Liver (tissue), 9 donors: ENCODE results near the gene STMP1. TPM values are rescaled to one million over a fixed set of nuclear protein-coding genes. Genes with fewer than 3 reads are reported as not detected.

Experiments used
- DNase-seq: peaks from one replicate; pipeline ENCODE4 v3.0.0-alpha.2; 2017; ENCODE audit warnings: low spot score
- H3K27ac ChIP-seq, 2 donors: one replicate each; pipeline ENCODE4 v1.7.0; 2013; ENCODE audit warnings: inconsistent platforms in 2 of 2, low read length in 2 of 2, control low read depth in 1 of 2, low read depth in 1 of 2, mild to moderate bottlenecking in 1 of 2
- H3K27me3 ChIP-seq, 4 donors: one replicate each; pipeline versions ENCODE4 v1.6.1 to v1.7.0; 2013; ENCODE audit warnings: low read length in 3 of 4, inconsistent platforms in 1 of 4, mild to moderate bottlenecking in 1 of 4, moderate library complexity in 1 of 4; ENCODE audit not compliant: control insufficient read depth in 4 of 4, insufficient read depth in 4 of 4
- H3K36me3 ChIP-seq, 4 donors: one replicate each; pipeline versions ENCODE4 v1.6.1 to v1.7.0; 2013; ENCODE audit warnings: low read length in 3 of 4, mild to moderate bottlenecking in 3 of 4, low read depth in 1 of 4, moderate library complexity in 1 of 4; ENCODE audit not compliant: control insufficient read depth in 4 of 4, insufficient read depth in 3 of 4
- H3K4me1 ChIP-seq, 4 donors: one replicate each; pipeline versions ENCODE4 v1.6.1 to v1.7.0; 2013; ENCODE audit warnings: low read length in 3 of 4, mild to moderate bottlenecking in 3 of 4, moderate library complexity in 1 of 4; ENCODE audit not compliant: control insufficient read depth in 4 of 4, insufficient read depth in 4 of 4
- H3K4me3 ChIP-seq, 3 donors: one replicate each; pipeline versions ENCODE4 v1.6.1 to v1.7.0; 2013; ENCODE audit warnings: low read length in 3 of 3, control low read depth in 1 of 3, low read depth in 1 of 3, mild to moderate bottlenecking in 1 of 3
- H3K9ac ChIP-seq, 2 donors: one replicate each; pipeline ENCODE4 v1.7.0; 2013; ENCODE audit warnings: low read length in 2 of 2, mild to moderate bottlenecking in 2 of 2, moderate library complexity in 2 of 2, control low read depth in 1 of 2, low read depth in 1 of 2
- H3K9me3 ChIP-seq, 4 donors: one replicate each; pipeline versions ENCODE4 v1.6.1 to v1.7.0; 2013; ENCODE audit warnings: low read length in 3 of 4; ENCODE audit not compliant: control insufficient read depth in 4 of 4
- ATF3 ChIP-seq: IDR thresholded peaks from 2 replicates; pipeline ENCODE4 v1.6.1; 2016; ENCODE audit warnings: antibody characterized with exemption
- EGR1 ChIP-seq, 2 donors: IDR thresholded peaks; 2 replicates each; pipeline ENCODE4 v1.6.1; 2016 to 2018; ENCODE audit warnings: antibody characterized with exemption in 2 of 2, low read depth in 2 of 2
- FOXA1 ChIP-seq: IDR thresholded peaks from 2 replicates; pipeline ENCODE4 v1.6.1; 2016; ENCODE audit warnings: antibody characterized with exemption
- FOXA2 ChIP-seq: IDR thresholded peaks from 2 replicates; pipeline ENCODE4 v1.6.1; 2016; ENCODE audit warnings: antibody characterized with exemption
- GABPA ChIP-seq, 2 donors: IDR thresholded peaks in 1 of 2; conservative IDR thresholded peaks in 1 of 2; 2 replicates each; pipeline ENCODE4 v1.6.1; 2016; ENCODE audit warnings: antibody characterized with exemption in 2 of 2, mild to moderate bottlenecking in 1 of 2, moderate library complexity in 1 of 2
- HNF4A ChIP-seq, 2 donors: conservative IDR thresholded peaks; 2 replicates each; pipeline ENCODE4 v1.6.1; 2016; ENCODE audit warnings: antibody characterized with exemption in 2 of 2, mild to moderate bottlenecking in 2 of 2
- HNF4G ChIP-seq: IDR thresholded peaks from 2 replicates; pipeline ENCODE4 v1.6.1; 2016; ENCODE audit warnings: antibody characterized with exemption
- NR2F2 ChIP-seq: IDR thresholded peaks from 2 replicates; pipeline ENCODE4 v1.6.1; 2016; ENCODE audit warnings: antibody characterized with exemption
- RAD21 ChIP-seq, 2 donors: IDR thresholded peaks; 2 replicates each; pipeline ENCODE4 v1.6.1; 2016; ENCODE audit warnings: antibody characterized with exemption in 2 of 2, mild to moderate bottlenecking in 2 of 2
- REST ChIP-seq: IDR thresholded peaks from 2 replicates; pipeline ENCODE4 v1.6.1; 2016; ENCODE audit warnings: antibody characterized with exemption, mild to moderate bottlenecking
- RXRA ChIP-seq, 2 donors: IDR thresholded peaks; 2 replicates each; pipeline ENCODE4 v1.6.1; 2017 to 2018; ENCODE audit warnings: antibody characterized with exemption in 2 of 2, mild to moderate bottlenecking in 1 of 2
- SP1 ChIP-seq: IDR thresholded peaks from 2 replicates; pipeline ENCODE4 v1.6.1; 2018; ENCODE audit warnings: antibody characterized with exemption, mild to moderate bottlenecking
- TAF1 ChIP-seq: conservative IDR thresholded peaks from 2 replicates; pipeline ENCODE4 v1.6.1; 2016; ENCODE audit warnings: antibody characterized with exemption, mild to moderate bottlenecking
- YY1 ChIP-seq: IDR thresholded peaks from 2 replicates; pipeline ENCODE4 v1.6.1; 2016; ENCODE audit warnings: antibody characterized with exemption, mild to moderate bottlenecking
- ZBTB33 ChIP-seq: IDR thresholded peaks from 2 replicates; pipeline ENCODE4 v1.6.1; 2016; ENCODE audit warnings: antibody characterized with exemption
- WGBS: extraction: QIAGEN DNeasy Blood & Tissue Kit; methylation state at CpG from one replicate; pipeline ENCODE4 v1.1.7; 2013; 5-methylcytosine and 5-hydroxymethylcytosine counted together
- polyA plus RNA-seq, 2 donors: library from polyadenylated mRNA; stranded (reverse) in 1 of 2; unstranded in 1 of 2; fragments of 200-250 nt in 1 of 2; fragments of >200 nt in 1 of 2; fragmentation: Nextera tagmentation in 1 of 2; extraction: Ambion mirVana in 1 of 2; gene quantifications; one replicate each; pipeline versions ENCODE4 v1.2.1 to v1.2.3, GENCODE V29; 2013 to 2015
- total RNA-seq, 2 donors: library from RNA; depleted of rRNA; stranded (reverse); fragments of >200 nt; gene quantifications; one replicate each; pipeline ENCODE4 v1.2.3, GENCODE V29; 2014
- donor health status: healthy.
- donor health status: healthy.
- donor health status: healthy.
- donor health status: healthy.
- donor health status: healthy.

STMP1 gene
- total and polyA plus RNA-seq, 4 donors = 6.8 to 30.7 (median 13.8) TPM

DNA sequence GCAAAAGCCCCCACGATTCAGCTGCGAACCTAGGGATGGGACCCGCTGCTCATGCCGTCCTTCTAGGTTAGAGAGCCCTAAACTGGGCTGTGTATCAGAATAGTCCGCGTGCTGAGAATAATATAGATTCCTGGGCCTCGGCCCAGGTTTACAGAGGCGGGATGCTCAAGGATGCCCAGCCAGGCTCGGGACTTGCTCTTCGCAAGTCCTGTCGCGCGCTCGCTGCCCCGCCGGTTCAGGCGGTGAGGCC, 266 bp upstream of the STMP1 start:
- Histone ChIP-seq H3K4me3 (peak overlapping the region; percentile 77 to 99 (median 94)), H3K9me3 (no peaks in the 10 kb centered on the region), H3K36me3 (no peaks in the 10 kb centered on the region), H3K9ac (peak overlapping the region; percentile 8 to 92), H3K27me3 (no peaks in the 10 kb centered on the region), H3K4me1 (peaks cover 3 to 11% (median 7%) of the 10 kb centered on the region in 4 donors), H3K27ac (peak overlapping the region; percentile 95 to 97)
- 6% methylated on average over 17 of the region's 17 CpGs for WGBS
- no peak for TF ChIP-seq EGR1 (IDR thresholded peaks at IDR 0.05; ENCODE audit: low read depth in 2 of 2)
- peak; percentile 3 for TF ChIP-seq FOXA2
- DNase-seq = no peak

DNA sequence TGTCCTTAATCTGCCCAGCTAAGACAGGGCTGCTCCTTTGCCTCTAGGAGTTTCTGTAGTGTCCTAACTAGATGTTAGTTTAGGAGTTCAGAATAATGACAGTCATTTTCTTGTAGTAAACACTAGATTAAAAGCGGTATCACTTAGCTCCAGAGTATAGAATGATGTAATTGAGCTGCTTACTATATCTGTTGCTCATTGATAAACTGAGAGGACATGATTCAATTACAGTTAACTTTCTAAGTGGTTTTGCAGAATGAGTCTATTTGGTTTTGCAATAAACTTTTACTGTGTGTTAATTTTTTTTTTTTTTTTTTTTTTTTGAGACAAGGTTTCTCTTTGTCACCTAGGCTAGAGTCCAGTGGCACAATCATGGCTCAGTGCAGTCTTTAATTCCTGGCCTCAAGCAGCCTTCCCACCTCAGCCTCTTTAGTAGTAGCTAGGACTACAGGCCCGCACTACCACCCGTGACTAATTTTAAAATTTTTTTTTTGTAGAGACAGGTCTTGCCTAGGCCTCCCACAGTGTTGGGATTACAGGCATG, 1.8 kb downstream of the STMP1 start:
- Histone ChIP-seq H3K36me3 (no peaks in the 10 kb centered on the region), H3K4me1 (peaks cover 3 to 11% (median 7%) of the 10 kb centered on the region in 4 donors), H3K27ac (no peak overlapping the region), H3K9ac (no peak overlapping the region), H3K27me3 (no peaks in the 10 kb centered on the region), H3K9me3 (no peaks in the 10 kb centered on the region), H3K4me3 (no peak overlapping the region)
- TF ChIP-seq TAF1 = no peak
- TF ChIP-seq ATF3 = no peak
- TF ChIP-seq REST = no peak
- TF ChIP-seq FOXA2 = no peak
- no peak for TF ChIP-seq RAD21 (IDR thresholded peaks at IDR 0.05)
- no peak for TF ChIP-seq HNF4G
- no peak for TF ChIP-seq ZBTB33
- no peak for TF ChIP-seq FOXA1
- no peak for TF ChIP-seq SP1
- no peak for TF ChIP-seq GABPA (IDR thresholded peaks at IDR 0.05 in 1 of 2, conservative IDR thresholded peaks at IDR 0.05 in 1 of 2)
- TF ChIP-seq NR2F2 = no peak
- TF ChIP-seq HNF4A (conservative IDR thresholded peaks at IDR 0.05) = no peak
- TF ChIP-seq RXRA (IDR thresholded peaks at IDR 0.05) = no peak
- TF ChIP-seq YY1 = no peak
- TF ChIP-seq EGR1 (IDR thresholded peaks at IDR 0.05; ENCODE audit: low read depth in 2 of 2) = no peak
- DNase-seq = no peak
- WGBS = 81% methylated on average over 3 of the region's 3 CpGs
